ENCODE data around the gene FAM167B. TPM values are rescaled to one million over a fixed set of nuclear protein-coding genes. Genes with fewer than 3 reads are reported as not detected.

The FAM167B gene
- total and polyA plus RNA-seq, 2 of the 4 experiments (the other 2 are of a cell fraction) = 0.18 to 0.53 TPM

- H3K27ac ChIP-seq (ENCODE audit: insufficient read depth, low read length) = no peak overlapping the region
- WGBS, 2 experiments (ENCODE audit: extremely low coverage in 2 of 2, insufficient read length in 1 of 2) = 92% methylated on average over 2 of the region's 7 CpGs; no CpG with 5 or more reads in 1 of the 2 experiments
- no peak for DNase-seq
- H3K9ac ChIP-seq (ENCODE audit: low read depth, low read length) = no peak overlapping the region
- no peaks in the 10 kb centered on the region for H3K27me3 ChIP-seq (ENCODE audit: control insufficient read depth, insufficient read depth, low read length)
- no peak overlapping the region for H2BK5ac ChIP-seq (ENCODE audit: low read depth, low read length, poor library complexity, severe bottlenecking)
- no peak overlapping the region for H4K5ac ChIP-seq (ENCODE audit: low read depth, low read length)
- no peaks in the 10 kb centered on the region for H3K36me3 ChIP-seq (ENCODE audit: control insufficient read depth, insufficient read depth, low read length)
- H3K14ac ChIP-seq (replicated peaks; ENCODE audit: low read depth, low read length) = no peak overlapping the region
- no peak overlapping the region for H2AFZ ChIP-seq (replicated peaks; ENCODE audit: low read length, poor library complexity)
- ChIA-PET POLR2A (ENCODE audit: unreplicated experiment) (no interaction called here), CTCF (interaction anchor here (1.4 kb wide), 1 partner anchor 41 kb away, joined by 6 read pairs; no protein-coding TSS in a partner anchor)
- peaks cover 3% of the 10 kb centered on the region; the same call in 1 of the 2 replicates for H3K9me1 ChIP-seq (ENCODE audit: insufficient read depth, low read length)
- H2AK5ac ChIP-seq (ENCODE audit: low read depth, low read length) = no peak overlapping the region
- H3K23ac ChIP-seq (ENCODE audit: low read depth, low read length) = no peak overlapping the region
- H3K4ac ChIP-seq (ENCODE audit: low read depth, low read length) = no peak overlapping the region
- H3K79me1 ChIP-seq (ENCODE audit: low read depth in 1 of 2, low read length in 2 of 2) = peaks cover 11 to 23% of the 10 kb centered on the region in 2 experiments; a peak in 3 of 4 replicates
- H2BK120ac ChIP-seq (ENCODE audit: low read depth, low read length) = no peak overlapping the region
- 0 out of 2 replicates have a peak, but pooled peaks cover 2% of the 10 kb centered on the region for H3K4me1 ChIP-seq (ENCODE audit: control insufficient read depth, insufficient read depth, low read length)
- no peak overlapping the region for H3K4me3 ChIP-seq (ENCODE audit: insufficient read depth, low read depth, low read length)
- no peak overlapping the region for H3K56ac ChIP-seq (ENCODE audit: extremely low read depth, insufficient read depth, low read length)
- intact Hi-C loops (cut with micrococcal nuclease) = no loop called here
- H2BK20ac ChIP-seq (ENCODE audit: low read depth, low read length) = no peak overlapping the region
- no peak overlapping the region for H4K8ac ChIP-seq (ENCODE audit: low read depth in 2 of 2, low read length in 2 of 2)
- H4K20me1 ChIP-seq (ENCODE audit: insufficient read depth, low read length) = no peaks in the 10 kb centered on the region
- no peaks in the 10 kb centered on the region for H3K9me3 ChIP-seq (ENCODE audit: control insufficient read depth, insufficient read depth, low read length)
- in situ Hi-C loops (cut with MboI; ENCODE audit: low sequenced_read_pairs) = no loop called here
- dilution Hi-C loops (cut with HindIII; ENCODE audit: low sequenced_read_pairs, unreplicated experiment) = no loop called here
- no peak for ATAC-seq (ENCODE audit: low read depth)
- no peak overlapping the region for H3K18ac ChIP-seq (ENCODE audit: low read depth, low read length)
- no peak overlapping the region for H4K91ac ChIP-seq (ENCODE audit: insufficient read depth, low read depth, low read length)
- H2AK9ac ChIP-seq (replicated peaks; ENCODE audit: low read depth, low read length, poor library complexity) = no peak overlapping the region
- no peak overlapping the region for H3K4me2 ChIP-seq (ENCODE audit: low read depth, low read length)
- BruUV-seq (replicated peaks) = no TSS peak
- TF ChIP-seq CEBPB (IDR thresholded peaks at IDR 0.05; ENCODE audit: low read depth, low read length) (no peak), MAZ (IDR thresholded peaks at IDR 0.05; ENCODE audit: borderline replicate concordance, low read depth, low read length) (no peak), RCOR1 (IDR thresholded peaks at IDR 0.05; ENCODE audit: insufficient replicate concordance, low read length) (no peak), CTCF (conservative IDR thresholded peaks at IDR 0.05; ENCODE audit: low read depth, low read length) (no peak), BHLHE40 (IDR thresholded peaks at IDR 0.05; ENCODE audit: low read depth, low read length) (no peak), USF2 (IDR thresholded peaks at IDR 0.05; ENCODE audit: low read depth, low read length) (no peak), CHD1 (IDR thresholded peaks at IDR 0.05; ENCODE audit: low read depth, low read length) (no peak), SMC3 (IDR thresholded peaks at IDR 0.05; ENCODE audit: low read depth, low read length) (no peak), MAFK (IDR thresholded peaks at IDR 0.05; ENCODE audit: low read depth, low read length) (no peak), POLR2A (IDR thresholded peaks at IDR 0.05; ENCODE audit: low read depth, low read length) (no peak), MXI1 (IDR thresholded peaks at IDR 0.05; ENCODE audit: borderline replicate concordance, low read depth, low read length) (no peak), ELK1 (IDR thresholded peaks at IDR 0.05; ENCODE audit: borderline replicate concordance, low read depth, low read length) (no peak)
- no peak overlapping the region for H2BK15ac ChIP-seq (ENCODE audit: low read depth, low read length)
Observed at GRCh38 chr1:32289256-32289655, 42.2 kb downstream of the FAM167B start.

Data from IMR-90 (cell line).